GM12892 (cell line): ENCODE data around the gene MND1.
"Not testable (repeated sequence)": the region's sequence is repeated elsewhere in the genome, so short reads cannot be mapped to it uniquely, and the experiment has no call there.

Experiments
- DNase-seq: peaks from one replicate; pipeline ENCODE4 v3.0.0; 2011; ENCODE audit not compliant: insufficient read length
- FAIRE-seq: peaks from 2 replicates; lab custom pipeline; 2011; peaks lifted over from hg19 to GRCh38; lab: Jason Lieb, UNC
- POLR2A ChIP-seq: IDR thresholded peaks from 2 replicates; pipeline ENCODE4 v1.6.1; 2011; ENCODE audit warnings: low read depth, low read length, control low read depth
- POLR2AphosphoS5 ChIP-seq: IDR thresholded peaks from 2 replicates; pipeline ENCODE4 v1.6.1; 2011; ENCODE audit warnings: low read depth, low read length, control low read depth
- TAF1 ChIP-seq: IDR thresholded peaks from 2 replicates; pipeline ENCODE4 v1.6.1; 2011; ENCODE audit warnings: low read depth, mild to moderate bottlenecking, control low read depth, low read length, borderline replicate concordance

MND1 gene

DNA sequence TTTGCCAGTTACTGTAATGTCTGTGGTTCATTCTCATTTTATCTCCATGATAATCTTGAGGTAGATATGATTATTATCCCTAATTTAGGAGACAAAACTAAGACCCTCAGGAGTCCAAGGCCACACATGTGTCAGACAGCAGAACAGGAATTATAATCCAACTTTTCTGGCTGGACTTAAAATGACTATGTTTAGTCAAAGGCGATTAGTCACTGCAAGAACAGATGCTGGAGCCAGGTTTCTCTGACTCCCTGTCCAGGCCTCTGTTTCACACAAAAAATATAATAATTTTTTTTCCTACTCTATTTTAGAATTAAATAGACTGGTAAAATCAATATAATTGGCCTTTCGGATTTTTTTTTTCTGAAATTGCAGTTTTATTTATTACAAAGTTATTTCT lies 64.9 kb downstream of the MND1 start:
- no peak for DNase-seq
- no peak for TF ChIP-seq POLR2AphosphoS5
- no peak for TF ChIP-seq POLR2A
- TF ChIP-seq TAF1: no peak
- FAIRE-seq: no peak

DNA sequence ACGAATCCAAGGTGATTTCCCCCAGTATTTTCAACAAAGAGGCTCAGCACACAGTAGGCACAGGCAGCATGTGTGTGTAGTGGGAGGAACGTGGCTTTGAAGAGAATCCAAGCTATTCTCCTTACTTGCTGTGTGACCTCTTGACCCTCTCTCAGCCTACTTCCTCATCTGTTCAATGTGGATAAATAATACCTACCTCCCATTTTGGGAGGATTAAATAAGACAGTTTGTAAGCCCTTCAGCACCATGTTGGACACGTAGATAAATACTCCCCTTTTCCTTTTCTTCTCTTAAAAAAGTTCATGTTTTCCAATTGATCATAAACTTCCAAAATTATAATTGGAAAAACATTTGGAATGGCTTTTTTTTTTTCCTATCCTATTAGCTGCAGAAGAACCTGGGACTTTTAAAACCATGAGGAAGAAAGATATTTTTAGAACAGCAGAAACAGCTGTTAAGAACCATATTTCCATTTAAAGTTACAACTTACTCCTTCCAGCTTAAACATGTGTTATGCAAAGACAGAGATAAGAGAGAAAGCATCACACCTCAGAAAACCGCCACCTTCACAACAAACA lies 65.5 kb downstream of the MND1 start:
- DNase-seq (no peak), FAIRE-seq (peak; percentile 5)
- no peak for TF ChIP-seq TAF1
- TF ChIP-seq POLR2AphosphoS5: no peak
- no peak for TF ChIP-seq POLR2A

DNA sequence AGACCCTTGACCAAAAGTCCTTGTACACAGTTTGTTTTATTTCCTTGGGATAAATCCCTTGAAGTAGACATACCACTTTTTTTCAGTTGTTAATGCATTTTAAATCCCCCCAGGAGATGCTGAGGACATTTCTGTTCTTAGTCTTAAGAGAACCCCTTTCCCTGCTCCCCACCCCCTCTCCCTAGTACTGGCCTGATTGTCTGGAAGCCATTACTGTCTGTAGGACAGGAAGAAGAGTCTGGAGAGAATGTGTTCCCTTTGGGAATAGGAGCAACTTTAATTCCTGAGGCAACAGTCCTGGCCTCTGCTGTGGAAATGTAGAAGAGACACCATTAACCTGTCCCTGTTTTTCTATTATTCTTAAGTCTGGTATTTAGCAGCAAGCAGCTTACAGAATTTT lies 69.4 kb downstream of the MND1 start:
- FAIRE-seq (no peak), DNase-seq (no peak)
- TF ChIP-seq POLR2AphosphoS5 (no peak), TAF1 (no peak), POLR2A (no peak)

DNA sequence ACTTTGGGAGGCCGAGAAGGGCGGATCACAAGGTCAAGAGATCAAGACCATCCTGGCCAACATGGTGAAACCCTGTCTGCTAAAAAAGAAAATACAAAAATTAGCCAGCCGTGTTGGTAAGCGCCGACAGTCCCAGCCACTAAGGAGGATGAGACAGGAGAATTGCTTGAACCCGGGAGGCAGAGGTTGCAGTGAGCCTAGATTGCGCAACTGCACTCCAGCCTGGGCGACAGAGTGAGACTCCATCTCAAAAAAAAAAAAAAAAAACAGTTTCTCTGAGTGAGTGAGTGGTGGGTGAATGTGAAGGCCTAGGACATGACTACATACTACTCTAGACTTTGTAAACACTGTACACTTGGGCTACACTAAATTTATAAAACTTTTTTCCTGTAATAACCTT lies 72.0 kb downstream of the MND1 start:
- FAIRE-seq, DNase-seq: not testable (repeated sequence)

DNA sequence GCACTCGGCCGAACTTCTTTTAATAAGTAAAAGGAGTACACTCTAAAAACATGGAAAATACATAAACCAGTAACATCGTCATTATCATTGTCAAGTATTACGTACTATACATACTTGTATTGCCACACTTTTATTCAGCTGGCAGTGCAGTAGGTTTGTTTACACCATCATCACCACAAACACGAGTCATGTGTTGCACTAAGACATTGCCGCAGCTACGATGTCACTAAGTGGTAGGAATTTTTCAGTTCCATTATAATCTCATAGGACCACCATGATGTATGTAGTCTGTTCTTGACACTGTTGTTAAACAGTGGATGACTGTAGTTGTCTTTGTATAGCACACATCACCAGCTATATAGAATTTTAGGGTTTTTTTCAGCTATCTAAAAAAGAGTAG lies 73.6 kb downstream of the MND1 start:
- FAIRE-seq (no peak), DNase-seq (no peak)
- TF ChIP-seq POLR2A (no peak), TAF1 (no peak), POLR2AphosphoS5 (no peak)

DNA sequence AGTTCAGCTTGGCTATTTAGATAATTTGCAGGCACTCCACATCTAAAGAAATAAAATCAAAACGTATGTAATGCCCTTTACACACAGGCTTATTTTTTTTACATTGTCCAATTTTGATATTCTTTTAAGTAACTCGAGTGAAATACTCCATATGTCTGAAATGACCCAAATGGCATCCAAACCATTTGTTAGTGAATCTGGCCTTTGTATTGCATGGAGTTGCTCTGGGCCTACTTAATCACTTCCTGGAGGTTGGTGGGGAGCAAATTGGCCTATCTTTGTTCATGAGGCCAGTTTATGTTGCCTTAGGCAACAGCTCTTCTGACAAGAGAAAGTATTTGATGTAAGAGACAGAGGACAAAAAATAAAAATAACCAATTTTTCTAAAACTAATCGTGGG lies 74.1 kb downstream of the MND1 start:
- DNase-seq: no peak
- no peak for FAIRE-seq
- TF ChIP-seq POLR2A: no peak
- no peak for TF ChIP-seq TAF1
- TF ChIP-seq POLR2AphosphoS5: no peak

DNA sequence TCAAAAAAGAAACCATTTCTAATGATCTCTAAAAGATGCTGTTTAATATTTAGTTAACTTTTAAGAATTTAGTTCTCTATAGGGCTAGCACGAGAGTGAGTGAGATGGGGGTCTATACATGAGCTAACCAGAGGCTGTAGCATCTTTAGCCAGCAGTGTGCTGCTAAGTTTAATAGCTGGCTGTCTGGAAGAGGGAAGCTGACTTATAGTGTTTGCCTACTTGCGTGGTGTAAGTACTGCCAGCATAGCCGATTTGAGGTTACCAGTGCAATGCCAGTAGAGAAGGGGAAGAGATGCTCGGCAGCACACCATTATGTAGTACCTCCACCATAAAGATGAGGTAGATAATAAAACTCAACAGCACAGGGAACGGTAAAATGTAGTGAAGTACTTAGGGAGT lies 74.5 kb downstream of the MND1 start:
- FAIRE-seq: peak; percentile 38

DNA sequence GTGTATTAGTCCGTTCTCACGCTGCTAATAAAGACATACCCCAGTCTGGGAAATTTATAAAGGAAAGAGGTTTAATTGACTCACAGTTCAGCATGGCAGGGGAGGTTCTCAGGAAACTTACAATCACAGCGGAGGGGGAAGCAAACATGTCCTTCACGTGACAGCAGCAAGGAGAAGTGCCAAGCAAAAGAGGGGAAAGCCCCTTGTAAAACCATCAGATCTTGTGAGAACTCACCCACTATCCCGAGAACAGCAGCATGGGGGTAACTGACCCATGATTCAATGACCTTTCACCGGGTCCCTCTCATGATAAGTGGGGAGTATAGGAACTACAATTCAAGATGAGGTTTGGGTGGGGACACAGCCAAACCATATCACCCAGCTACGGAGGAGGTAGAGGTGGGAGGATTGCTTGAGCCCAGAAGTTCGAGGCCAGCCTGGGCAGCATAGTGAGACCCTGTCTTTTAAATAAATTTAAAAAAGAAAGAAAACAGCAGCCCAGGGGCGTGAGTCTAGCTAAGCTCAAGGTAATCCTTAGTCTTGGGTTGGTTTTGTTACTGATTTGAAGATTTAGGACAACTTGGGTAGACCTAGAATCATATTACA lies 75.3 kb downstream of the MND1 start:
- no peak for FAIRE-seq
- no peak for TF ChIP-seq POLR2AphosphoS5
- TF ChIP-seq TAF1: no peak
- no peak for TF ChIP-seq POLR2A
- DNase-seq: no peak

More for the DNA sequence above, 74.5 kb downstream of the MND1 start:
- no peak for DNase-seq
- TF ChIP-seq POLR2AphosphoS5: no peak
- no peak for TF ChIP-seq TAF1
- TF ChIP-seq POLR2A: no peak

DNA sequence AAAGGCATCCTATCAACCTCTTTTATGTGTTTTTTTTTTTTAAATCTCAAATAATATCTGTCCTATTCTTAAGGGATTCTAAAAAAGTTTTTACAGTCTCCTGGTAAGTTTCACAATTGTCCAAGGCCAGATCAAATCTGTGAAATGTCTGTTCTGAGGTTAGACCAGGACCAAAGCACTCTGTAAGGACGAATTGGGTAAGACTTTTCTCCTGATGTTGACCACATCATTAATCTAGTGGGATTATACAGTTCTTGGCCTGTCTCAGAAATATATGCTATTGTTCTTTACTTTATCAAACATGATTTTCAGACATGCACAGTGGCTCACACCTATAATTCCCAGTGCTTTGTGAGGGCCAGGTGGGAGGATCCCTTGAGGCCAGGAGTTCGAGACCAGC lies 75.9 kb downstream of the MND1 start:
- TF ChIP-seq POLR2A (no peak), TAF1 (no peak), POLR2AphosphoS5 (no peak)
- DNase-seq (no peak), FAIRE-seq (no peak)

DNA sequence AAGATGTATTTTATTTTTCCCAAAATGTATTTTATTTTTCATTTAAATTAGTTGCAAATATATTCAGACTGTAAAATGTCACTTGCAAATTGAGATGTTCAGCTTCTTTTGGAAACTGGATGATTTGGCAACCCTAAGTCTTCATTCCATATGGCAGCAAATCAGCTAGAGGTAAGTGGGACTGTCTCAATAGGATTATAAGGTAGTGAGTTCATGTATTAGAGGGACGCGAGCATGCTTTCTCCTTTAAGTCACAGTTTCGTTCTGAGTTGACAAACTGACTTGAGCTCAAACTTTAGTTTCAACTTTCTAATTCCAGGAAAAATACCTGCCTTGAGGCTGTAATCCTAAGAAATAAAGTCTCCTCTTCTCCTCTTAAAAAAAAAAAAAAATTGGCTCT lies 77.5 kb downstream of the MND1 start:
- DNase-seq (no peak), FAIRE-seq (peak; percentile 91)
- no peak for TF ChIP-seq POLR2AphosphoS5
- no peak for TF ChIP-seq TAF1
- TF ChIP-seq POLR2A: no peak

DNA sequence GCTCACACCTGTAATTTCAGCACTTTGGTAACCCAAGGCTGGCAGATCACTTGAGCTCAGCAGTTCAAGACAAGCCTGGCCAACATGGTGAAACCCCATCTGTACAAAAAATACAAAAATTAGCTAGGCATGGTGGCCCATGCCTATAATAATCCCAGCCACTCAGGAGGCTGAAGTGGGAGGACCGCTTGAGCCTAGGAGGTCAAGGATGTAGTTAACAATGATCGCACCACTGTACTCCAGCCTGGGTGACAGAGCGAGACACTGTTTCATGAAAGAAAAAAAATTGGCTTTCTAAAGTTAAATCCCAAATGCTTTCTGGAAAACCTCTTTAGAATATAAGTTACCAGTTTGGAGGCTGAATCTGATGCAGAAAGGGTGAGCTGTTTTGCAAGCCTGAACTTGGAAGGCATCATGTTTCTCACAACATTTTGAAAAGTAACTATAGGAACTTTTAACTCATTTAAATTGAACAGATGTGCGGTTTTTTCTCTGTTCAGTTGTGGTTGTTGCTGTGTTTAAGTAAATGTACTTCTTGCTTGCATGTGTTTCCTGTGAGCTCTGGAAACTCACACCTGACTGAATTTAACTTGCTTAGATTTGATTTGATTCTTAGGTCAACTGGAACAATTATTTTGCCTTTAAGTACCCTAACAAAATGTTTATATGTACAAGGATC lies 81.9 kb downstream of the MND1 start:
- DNase-seq (no peak), FAIRE-seq (peak; percentile 73)
- TF ChIP-seq POLR2A: no peak
- TF ChIP-seq POLR2AphosphoS5: no peak
- no peak for TF ChIP-seq TAF1

DNA sequence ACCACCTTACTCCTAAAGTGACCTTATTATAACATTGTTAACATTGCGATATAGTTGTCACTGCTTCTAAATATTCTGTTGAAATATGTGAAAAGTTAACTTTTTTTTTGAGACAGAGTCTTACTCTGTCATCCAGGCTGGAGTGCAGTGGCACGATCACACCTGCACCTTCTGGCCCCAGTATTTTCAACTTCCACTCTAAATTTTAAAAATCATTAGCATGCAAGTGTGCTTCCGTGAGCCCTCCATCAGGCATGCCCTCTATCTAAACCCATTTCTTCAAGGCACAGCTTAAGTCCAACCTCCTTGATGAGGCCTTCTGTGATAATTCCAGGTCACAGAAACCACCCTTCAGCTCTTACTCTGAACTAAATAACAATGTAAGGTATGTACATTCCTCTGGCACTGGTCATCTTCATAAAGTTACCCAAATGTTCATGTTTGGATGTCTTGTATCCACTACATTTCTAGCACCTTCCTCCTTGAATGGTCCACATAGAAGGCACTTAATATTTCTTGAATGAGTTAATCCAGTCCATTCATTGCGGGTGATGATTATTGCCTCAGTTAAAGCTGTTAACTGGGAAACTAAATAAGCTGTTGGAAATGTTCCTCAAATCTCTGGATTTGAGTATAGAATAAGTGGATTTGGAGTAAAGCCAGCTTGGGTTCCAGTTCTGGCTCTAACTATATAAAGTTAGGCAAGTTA lies 83.0 kb downstream of the MND1 start:
- TF ChIP-seq POLR2A (no peak), TAF1 (no peak), POLR2AphosphoS5 (no peak)
- no peak for DNase-seq
- peak; percentile 9 for FAIRE-seq
